Omental fat pad (tissue), 4 donors: ENCODE measurements around the gene SMG5. TPM values are rescaled to one million over a fixed set of nuclear protein-coding genes. Genes with fewer than 3 reads are reported as not detected.

Experiments used
- ATAC-seq: fragments of 150-250 bp; one replicate; pipeline ENCODE4 v1.9.1; 2016; ENCODE audit warnings: mild to moderate bottlenecking, moderate library complexity; ENCODE audit not compliant: low FRiP score
- DNase-seq: peaks from one replicate; pipeline ENCODE4 v3.0.0-alpha.2; 2019; ENCODE audit warnings: low spot score
- CTCF ChIP-seq, 3 donors: fragments of 450-650 bp; IDR thresholded peaks; one replicate each; pipeline ENCODE4 v1.5.1; 2016 to 2017; ENCODE audit warnings: antibody characterized with exemption in 3 of 3, mild to moderate bottlenecking in 3 of 3, moderate library complexity in 2 of 3
- total RNA-seq, 4 donors: library from RNA; depleted of rRNA; stranded (reverse); fragments of >200 nt; gene quantifications; one replicate each; pipeline ENCODE4 v1.1.0, GENCODE V29; 2016

The SMG5 gene
- total RNA-seq, 4 donors from 2014 or later: 51.0 to 81.2 (median 53.2) TPM

GRCh38 chr1:156291226-156292061, 8.8 kb upstream of the SMG5 start:
- peak; percentile 97 for ATAC-seq
- no peak for TF ChIP-seq CTCF (IDR thresholded peaks at IDR 0.05)

GRCh38 chr1:156289857-156290256, 7.2 kb upstream of the SMG5 start:
- no peak for TF ChIP-seq CTCF (IDR thresholded peaks at IDR 0.05)
- no peak for ATAC-seq
- no peak for DNase-seq

More at GRCh38 chr1:156291226-156292061, 8.8 kb upstream of the SMG5 start:
- peak; percentile 75 for DNase-seq

GRCh38 chr1:156286061-156286460, 3.4 kb upstream of the SMG5 start:
- TF ChIP-seq CTCF (IDR thresholded peaks at IDR 0.05): no peak
- no peak for ATAC-seq
- no peak for DNase-seq

- DNase-seq (no peak), ATAC-seq (no peak)
- no peak for TF ChIP-seq CTCF (IDR thresholded peaks at IDR 0.05)
Observed at GRCh38 chr1:156285437-156285836, 2.8 kb upstream of the SMG5 start.

- ATAC-seq: no peak
- no peak for TF ChIP-seq CTCF (IDR thresholded peaks at IDR 0.05)
- DNase-seq: no peak
Observed at GRCh38 chr1:156284757-156285156, 2.1 kb upstream of the SMG5 start.

- DNase-seq (no peak), ATAC-seq (no peak)
- TF ChIP-seq CTCF (IDR thresholded peaks at IDR 0.05): no peak
Observed at GRCh38 chr1:156284112-156284511, 1.5 kb upstream of the SMG5 start, which contains the start of gene TMEM79. TMEM79 (plus strand) TSS chr1:156284325; CDS start chr1:156285227, 902 bp downstream.

GRCh38 chr1:156283521-156283920, 896 bp upstream of the SMG5 start:
- DNase-seq (no peak), ATAC-seq (no peak)
- no peak for TF ChIP-seq CTCF (IDR thresholded peaks at IDR 0.05)
